RWPE1 (cell line): ENCODE data around the gene BCR.

ENCODE experiments used
- CTCF ChIA-PET: fragments of 350-600 bp; sonication (Branson Sonifier 250); formaldehyde crosslinking; extraction: SDS; loops from one replicate; lab custom pipeline; 2021; lab: Yijun Ruan, JAX
- POLR2A ChIA-PET: fragments of 400-600 bp; formaldehyde crosslinking; extraction: SDS; loops from one replicate; lab custom pipeline; 2020; ENCODE audit warnings: antibody characterized with exemption; ENCODE audit not compliant: low non-redundant PET; lab: Yijun Ruan, JAX
- DNase-seq: peaks from one replicate; pipeline ENCODE4 v3.0.0; 2012; ENCODE audit warnings: low spot score
- H3K27ac ChIP-seq: fragments of 450-650 bp; 2 replicates; pipeline ENCODE4 v1.5.1; 2017
- TF ChIP-seq, protein P1 (sequence below): fragments of 450-650 bp; conservative IDR thresholded peaks from 2 replicates; pipeline ENCODE4 v1.5.1; 2017; ENCODE audit warnings: low read depth, mild to moderate bottlenecking

Gene BCR

DNA sequence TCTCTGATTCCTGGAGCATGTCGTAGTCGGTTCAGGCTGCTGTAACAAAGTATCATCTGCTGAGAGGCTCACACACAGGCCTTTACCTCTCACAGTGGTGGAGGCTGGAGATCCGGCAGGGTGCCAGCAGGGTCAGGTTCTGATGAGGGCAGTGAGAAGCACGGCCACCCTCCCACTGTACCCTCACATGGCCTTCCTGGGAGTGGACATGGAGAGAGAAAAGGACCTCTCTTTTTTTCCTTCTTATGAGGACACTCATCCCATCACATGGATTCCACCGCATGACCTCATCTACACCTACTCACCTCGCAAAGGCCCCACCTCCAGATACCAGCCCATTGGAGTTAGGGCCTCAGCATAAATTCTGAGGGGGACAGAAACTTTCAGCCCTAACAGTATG is 99.5 kb downstream of the BCR start:
- ChIA-PET POLR2A (no interaction called here), CTCF (no interaction called here)
- H3K27ac ChIP-seq, result peak overlapping the region; percentile 97
- TF ChIP-seq, protein P1, sequence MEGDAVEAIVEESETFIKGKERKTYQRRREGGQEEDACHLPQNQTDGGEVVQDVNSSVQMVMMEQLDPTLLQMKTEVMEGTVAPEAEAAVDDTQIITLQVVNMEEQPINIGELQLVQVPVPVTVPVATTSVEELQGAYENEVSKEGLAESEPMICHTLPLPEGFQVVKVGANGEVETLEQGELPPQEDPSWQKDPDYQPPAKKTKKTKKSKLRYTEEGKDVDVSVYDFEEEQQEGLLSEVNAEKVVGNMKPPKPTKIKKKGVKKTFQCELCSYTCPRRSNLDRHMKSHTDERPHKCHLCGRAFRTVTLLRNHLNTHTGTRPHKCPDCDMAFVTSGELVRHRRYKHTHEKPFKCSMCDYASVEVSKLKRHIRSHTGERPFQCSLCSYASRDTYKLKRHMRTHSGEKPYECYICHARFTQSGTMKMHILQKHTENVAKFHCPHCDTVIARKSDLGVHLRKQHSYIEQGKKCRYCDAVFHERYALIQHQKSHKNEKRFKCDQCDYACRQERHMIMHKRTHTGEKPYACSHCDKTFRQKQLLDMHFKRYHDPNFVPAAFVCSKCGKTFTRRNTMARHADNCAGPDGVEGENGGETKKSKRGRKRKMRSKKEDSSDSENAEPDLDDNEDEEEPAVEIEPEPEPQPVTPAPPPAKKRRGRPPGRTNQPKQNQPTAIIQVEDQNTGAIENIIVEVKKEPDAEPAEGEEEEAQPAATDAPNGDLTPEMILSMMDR, result no peak
- DNase-seq, result peak; percentile 34

DNA sequence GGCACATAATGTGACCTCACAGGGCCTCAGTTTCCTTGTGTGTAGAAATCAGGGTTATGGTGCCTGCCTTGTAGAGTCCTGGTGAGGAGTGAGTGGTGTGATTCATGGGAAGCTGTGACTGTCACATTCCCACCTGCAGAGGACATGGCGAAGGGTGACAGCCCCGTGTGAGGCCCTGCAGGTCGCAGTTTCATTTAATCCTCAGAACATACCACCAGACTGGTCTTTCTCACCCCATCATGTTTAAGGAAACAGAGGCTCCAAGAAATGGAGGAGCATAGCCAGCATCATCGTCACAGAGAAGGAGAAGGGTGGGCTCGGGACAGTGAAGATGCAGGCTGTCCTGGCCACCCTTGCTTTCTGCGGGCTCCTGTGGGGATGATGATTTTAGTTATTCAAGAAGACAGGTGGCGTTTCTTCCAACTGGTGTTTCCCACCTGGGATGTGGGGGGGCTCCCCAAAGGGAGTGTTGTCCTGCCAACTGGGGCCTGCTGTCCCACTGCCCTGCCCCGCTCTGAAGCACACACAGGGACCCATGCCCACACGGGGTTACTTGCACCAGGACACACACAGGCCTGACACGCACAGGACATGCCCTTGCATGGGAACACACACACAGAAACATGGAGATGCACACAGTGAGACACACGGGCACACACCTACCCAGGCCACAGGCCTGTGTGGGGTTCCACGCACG is 100.2 kb downstream of the BCR start:
- POLR2A ChIA-PET, result no interaction called here
- CTCF ChIA-PET, result no interaction called here
- TF ChIP-seq, protein P1, result no peak
- DNase-seq, result no peak
- H3K27ac ChIP-seq, result peak overlapping the region; percentile 97

DNA sequence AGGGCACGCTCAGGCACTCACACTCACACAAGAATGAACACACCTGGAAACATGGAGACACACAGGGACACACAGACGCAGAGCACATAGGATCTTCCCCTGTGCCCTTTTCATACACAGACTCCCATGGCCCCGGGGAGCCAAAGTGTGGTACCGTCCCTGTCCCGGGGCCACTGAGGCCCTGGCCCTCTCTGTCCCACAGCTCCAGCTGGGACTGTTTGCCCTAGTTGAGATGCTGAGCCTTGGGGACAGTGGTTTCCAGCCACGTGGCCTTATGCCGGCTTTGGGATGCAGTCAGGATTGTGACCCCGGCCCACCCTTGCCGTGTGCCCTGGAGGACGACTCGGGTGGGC is 100.7 kb downstream of the BCR start:
- ChIA-PET CTCF (no interaction called here), POLR2A (no interaction called here)
- TF ChIP-seq, protein P1, result no peak
- DNase-seq, result no peak
- H3K27ac ChIP-seq, result peak overlapping the region; percentile 97

DNA sequence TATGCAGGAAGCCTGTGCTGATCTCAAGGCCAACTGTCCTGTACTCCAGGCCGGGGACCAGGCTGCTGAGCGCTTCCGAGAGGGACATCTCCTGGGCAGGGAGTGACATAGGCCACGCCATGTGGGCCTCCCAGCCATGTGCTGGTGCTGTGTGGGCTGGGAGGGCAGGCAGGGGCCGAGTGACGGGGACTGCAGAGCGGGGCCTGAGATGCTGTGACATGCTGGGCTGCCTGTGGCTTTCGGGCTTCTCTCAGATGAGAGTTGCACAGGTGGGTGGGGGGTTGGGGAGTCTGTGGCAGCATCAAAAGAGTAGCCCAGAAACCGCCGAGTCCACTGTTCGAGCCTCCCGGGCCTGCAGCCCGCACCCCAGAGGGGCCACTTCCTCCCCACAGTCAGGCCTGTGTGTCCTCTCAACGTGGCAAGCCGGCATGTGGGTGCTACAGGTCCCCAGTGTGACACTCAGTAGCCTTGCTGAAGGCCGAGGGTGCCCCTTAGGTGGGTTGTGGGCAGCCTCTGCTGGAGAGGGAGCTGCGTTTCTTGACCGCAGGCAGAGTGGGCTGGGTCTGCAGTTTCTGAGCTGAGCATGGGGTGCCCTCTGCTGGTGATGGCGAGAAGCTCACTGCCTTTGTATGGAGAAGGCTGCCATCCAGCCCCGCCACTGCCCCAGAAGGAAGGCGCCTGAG is 101.2 kb downstream of the BCR start:
- TF ChIP-seq, protein P1, result peak; percentile 90
- H3K27ac ChIP-seq, result peak overlapping the region; percentile 97
- ChIA-PET CTCF (interaction anchor here (0.6 to 1.6 kb wide), 18 partner anchors 9 to 570 kb away, joined by 3 to 16 read pairs (median 4); no protein-coding TSS in a partner anchor), POLR2A (no interaction called here)
- peak; percentile 74 for DNase-seq

DNA sequence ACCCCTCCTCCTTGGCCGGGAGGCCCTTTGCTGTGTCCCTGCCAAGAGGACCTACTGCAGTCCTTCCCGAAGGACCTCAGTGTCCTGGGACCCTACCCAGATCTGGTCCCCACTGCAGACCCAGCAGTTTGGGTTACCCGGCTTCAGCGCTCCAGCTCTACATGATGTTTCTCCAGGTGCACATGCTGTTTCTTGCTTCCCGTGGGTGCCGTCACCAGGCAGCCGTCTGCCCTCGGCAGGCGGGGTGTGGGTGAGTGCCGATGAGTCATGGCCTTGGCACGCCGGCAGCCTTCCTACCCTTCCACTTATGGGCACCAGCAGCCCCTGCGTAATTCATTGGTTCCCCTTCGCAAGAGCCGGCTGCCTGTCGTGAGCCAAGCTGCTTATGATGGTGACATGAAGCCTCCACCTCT is 101.8 kb downstream of the BCR start:
- H3K27ac ChIP-seq, result peak overlapping the region; percentile 97
- POLR2A ChIA-PET, result no interaction called here

DNA sequence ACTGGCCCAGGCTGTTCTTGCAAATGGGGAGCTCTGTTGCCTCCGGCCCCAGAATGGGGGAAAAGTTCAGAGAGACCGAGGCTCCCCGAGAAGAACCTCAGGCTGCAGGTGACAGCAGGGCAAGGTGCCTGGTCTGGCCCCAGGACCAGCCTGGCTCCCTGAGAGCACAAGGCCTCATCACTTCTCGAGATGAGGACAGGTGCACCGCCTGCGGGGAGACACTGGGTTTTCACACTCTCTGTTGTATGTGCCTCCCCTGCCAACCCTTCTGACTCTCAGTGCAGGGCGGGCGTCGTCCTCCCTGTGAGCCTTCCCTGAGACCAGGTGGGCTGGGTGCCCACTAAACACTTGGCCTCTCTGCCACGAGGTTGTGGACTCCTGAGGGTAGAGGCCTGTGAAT is 102.2 kb downstream of the BCR start:
- POLR2A ChIA-PET, result no interaction called here

More for the DNA sequence above, 101.8 kb downstream of the BCR start:
- TF ChIP-seq, protein P1, result peak; percentile 64
- peak; percentile 93 for DNase-seq
- CTCF ChIA-PET, result interaction anchor here (0.6 to 1.6 kb wide), 17 partner anchors 9 to 570 kb away, joined by 3 to 16 read pairs (median 4); no protein-coding TSS in a partner anchor

More for the DNA sequence above, 102.2 kb downstream of the BCR start:
- no peak for DNase-seq
- CTCF ChIA-PET, result interaction anchor here (0.9 to 1.6 kb wide), 10 partner anchors 8 to 119 kb away, joined by 3 to 16 read pairs (median 5); no protein-coding TSS in a partner anchor
- TF ChIP-seq, protein P1, result no peak
- H3K27ac ChIP-seq, result peak overlapping the region; percentile 97
